ENCODE results near the gene TTK.

Gene TTK

GRCh38 chr6:79997728-79998127, 6.7 kb upstream of the TTK start:
- Histone ChIP-seq H2AFZ (ENCODE audit: low read length) (no peak overlapping the region), H3K36me3 (ENCODE audit: insufficient read depth, low read length) (no peaks in the 10 kb centered on the region), H3K9me3 (ENCODE audit: low read length) (no peaks in the 10 kb centered on the region), H3K27me3 (ENCODE audit: insufficient read depth, low read length) (no peaks in the 10 kb centered on the region), H3K79me2 (ENCODE audit: insufficient read depth, low read length) (no peaks in the 10 kb centered on the region), H3K9me2 (ENCODE audit: low read depth, low read length) (no peaks in the 10 kb centered on the region), H3K4me3 (ENCODE audit: low read depth, low read length, poor library complexity, severe bottlenecking) (no peak overlapping the region), H3K27ac (ENCODE audit: low read depth, low read length, poor library complexity, severe bottlenecking) (no peak overlapping the region), H3K4me1 (ENCODE audit: insufficient read depth, low read length, severe bottlenecking) (no peaks in the 10 kb centered on the region), H3K9ac (ENCODE audit: low read length) (no peak overlapping the region), H3F3A (ENCODE audit: insufficient read depth, low read length) (no peaks in the 10 kb centered on the region), H4K20me1 (ENCODE audit: insufficient read depth, low read length) (no peaks in the 10 kb centered on the region), H3K4me2 (ENCODE audit: low read length) (no peak overlapping the region)
- TF ChIP-seq EZH2 (IDR thresholded peaks at IDR 0.05; ENCODE audit: borderline replicate concordance, low read length), result no peak
- no peak for TF ChIP-seq CTCF (IDR thresholded peaks at IDR 0.05; ENCODE audit: low read length)

- no peak overlapping the region for H3K9ac ChIP-seq (ENCODE audit: low read length)
- H3K4me1 ChIP-seq (ENCODE audit: insufficient read depth, low read length, severe bottlenecking), result peaks cover 20% of the 10 kb centered on the region
- H4K20me1 ChIP-seq (ENCODE audit: insufficient read depth, low read length), result no peaks in the 10 kb centered on the region
- no peaks in the 10 kb centered on the region for H3F3A ChIP-seq (ENCODE audit: insufficient read depth, low read length)
- H3K4me3 ChIP-seq (ENCODE audit: low read depth, low read length, poor library complexity, severe bottlenecking), result no peak overlapping the region
- H3K27ac ChIP-seq (ENCODE audit: low read depth, low read length, poor library complexity, severe bottlenecking), result no peak overlapping the region
- H3K9me3 ChIP-seq (ENCODE audit: low read length), result no peaks in the 10 kb centered on the region
- H3K36me3 ChIP-seq (ENCODE audit: insufficient read depth, low read length), result peaks cover 6% of the 10 kb centered on the region; the same call in 1 of the 2 replicates
- peaks cover 12% of the 10 kb centered on the region for H3K79me2 ChIP-seq (ENCODE audit: insufficient read depth, low read length)
- TF ChIP-seq CTCF (IDR thresholded peaks at IDR 0.05; ENCODE audit: low read length) (no peak), EZH2 (IDR thresholded peaks at IDR 0.05; ENCODE audit: borderline replicate concordance, low read length) (no peak)
- H3K4me2 ChIP-seq (ENCODE audit: low read length), result no peak overlapping the region
- no peak overlapping the region for H2AFZ ChIP-seq (ENCODE audit: low read length)
- H3K27me3 ChIP-seq (ENCODE audit: insufficient read depth, low read length), result no peaks in the 10 kb centered on the region
- H3K9me2 ChIP-seq (ENCODE audit: low read depth, low read length), result no peaks in the 10 kb centered on the region
Observed at GRCh38 chr6:80001337-80001736, 3.1 kb upstream of the TTK start.

GRCh38 chr6:80003826-80004172, 650 bp upstream of the TTK start:
- Histone ChIP-seq H3K4me1 (ENCODE audit: insufficient read depth, low read length, severe bottlenecking) (peaks cover 23% of the 10 kb centered on the region), H3K27ac (ENCODE audit: low read depth, low read length, poor library complexity, severe bottlenecking) (peak overlapping the region; percentile 20), H3K9me2 (ENCODE audit: low read depth, low read length) (no peaks in the 10 kb centered on the region), H3K36me3 (ENCODE audit: insufficient read depth, low read length) (peaks cover 27% of the 10 kb centered on the region; the same call in 1 of the 2 replicates), H3K9ac (ENCODE audit: low read length) (peak overlapping the region; percentile 72), H3F3A (ENCODE audit: insufficient read depth, low read length) (no peaks in the 10 kb centered on the region), H3K4me3 (ENCODE audit: low read depth, low read length, poor library complexity, severe bottlenecking) (peak overlapping the region; percentile 82), H2AFZ (ENCODE audit: low read length) (peak overlapping the region; percentile 32; the same call in 1 of the 2 replicates), H3K9me3 (ENCODE audit: low read length) (no peaks in the 10 kb centered on the region), H3K4me2 (ENCODE audit: low read length) (peak overlapping the region; percentile 73), H4K20me1 (ENCODE audit: insufficient read depth, low read length) (no peaks in the 10 kb centered on the region), H3K27me3 (ENCODE audit: insufficient read depth, low read length) (no peaks in the 10 kb centered on the region), H3K79me2 (ENCODE audit: insufficient read depth, low read length) (peaks cover 12% of the 10 kb centered on the region)
- TF ChIP-seq CTCF (IDR thresholded peaks at IDR 0.05; ENCODE audit: low read length) (no peak), EZH2 (IDR thresholded peaks at IDR 0.05; ENCODE audit: borderline replicate concordance, low read length) (no peak)
